Naive thymus-derived CD4-positive, alpha-beta T cell (primary cell): Measurements from ENCODE around the gene RNF114. TPM values are rescaled to one million over a fixed set of nuclear protein-coding genes. Genes with fewer than 3 reads are reported as not detected.

Source experiments
- ATAC-seq: fragments of 150-1000 bp; cut with Tn5 transposase; 2 replicates; pipeline ENCODE4 v1.10.0; 2021; ENCODE audit warnings: mild to moderate bottlenecking, moderate library complexity
- CTCF ChIA-PET: fragments of 350-600 bp; sonication (Branson Sonifier 250); formaldehyde crosslinking; loops from one replicate; lab custom pipeline; 2021; ENCODE audit warnings: antibody characterized with exemption; lab: Charles Lee
- POLR2A ChIA-PET: fragments of 350-600 bp; sonication (Branson Sonifier 250); formaldehyde crosslinking; loops from one replicate; lab custom pipeline; 2021; ENCODE audit warnings: antibody characterized with exemption, inconsistent platforms; lab: Charles Lee
- DNase-seq, 9 donors: peaks; one replicate each; pipeline versions ENCODE4 v3.0.0 to v3.0.0-alpha.2; 2020 to 2022; ENCODE audit warnings: mixed read lengths in 1 of 9
- H3K27ac ChIP-seq: one replicate; pipeline ENCODE4 v1.7.0; 2013; ENCODE audit warnings: mild to moderate bottlenecking, low read depth, low read length, moderate library complexity
- H3K27me3 ChIP-seq, 2 donors: one replicate each; pipeline ENCODE4 v1.7.0; 2013; ENCODE audit warnings: low read length in 2 of 2, mild to moderate bottlenecking in 2 of 2, moderate library complexity in 2 of 2; ENCODE audit not compliant: control insufficient read depth in 2 of 2, insufficient read depth in 2 of 2
- H3K36me3 ChIP-seq, 3 experiments: 1 replicate in 2 of 3; 2 replicates in 1 of 3; pipeline ENCODE4 v1.7.0; 2013; ENCODE audit warnings: low read length in 3 of 3, mild to moderate bottlenecking in 3 of 3, moderate library complexity in 1 of 3; ENCODE audit not compliant: insufficient read depth in 3 of 3, control insufficient read depth in 2 of 3
- H3K4me1 ChIP-seq, 2 donors: one replicate each; pipeline ENCODE4 v1.7.0; 2013; ENCODE audit warnings: low read length in 2 of 2, mild to moderate bottlenecking in 2 of 2, moderate library complexity in 1 of 2; ENCODE audit not compliant: control insufficient read depth in 2 of 2, insufficient read depth in 2 of 2
- H3K4me3 ChIP-seq: 2 replicates; pipeline ENCODE4 v1.7.0; 2013; ENCODE audit warnings: mild to moderate bottlenecking, low read length
- H3K9me3 ChIP-seq, 3 experiments: 1 replicate in 2 of 3; 2 replicates in 1 of 3; pipeline ENCODE4 v1.7.0; 2013; ENCODE audit warnings: low read length in 3 of 3; ENCODE audit not compliant: control insufficient read depth in 2 of 3
- H3K27ac Mint-ChIP-seq, 9 donors: one replicate each; pipeline ENCODE4 v1.8.0; 2020 to 2022; ENCODE audit warnings: mixed read lengths in 9 of 9, mild to moderate bottlenecking in 8 of 9, moderate library complexity in 5 of 9, inconsistent platforms in 2 of 9
- H3K27me3 Mint-ChIP-seq, 5 donors: one replicate each; pipeline ENCODE4 v1.8.0; 2021 to 2022; ENCODE audit warnings: mixed read lengths in 5 of 5, mild to moderate bottlenecking in 1 of 5
- H3K36me3 Mint-ChIP-seq, 5 donors: one replicate each; pipeline ENCODE4 v1.8.0; 2020 to 2022; ENCODE audit warnings: mixed read lengths in 5 of 5, mild to moderate bottlenecking in 3 of 5, inconsistent platforms in 1 of 5
- H3K4me1 Mint-ChIP-seq, 7 donors: one replicate each; pipeline ENCODE4 v1.8.0; 2020 to 2022; ENCODE audit warnings: mixed read lengths in 7 of 7, mild to moderate bottlenecking in 3 of 7, inconsistent platforms in 1 of 7
- H3K4me3 Mint-ChIP-seq, 10 donors: one replicate each; pipeline ENCODE4 v1.8.0; 2020 to 2022; ENCODE audit warnings: mild to moderate bottlenecking in 10 of 10, mixed read lengths in 10 of 10, moderate library complexity in 6 of 10, inconsistent platforms in 2 of 10
- H3K9me3 Mint-ChIP-seq, 11 donors: one replicate each; pipeline ENCODE4 v1.8.0; 2020 to 2022; ENCODE audit warnings: mixed read lengths in 11 of 11, mild to moderate bottlenecking in 4 of 11, inconsistent platforms in 1 of 11, moderate library complexity in 1 of 11
- intact Hi-C, 2 donors: fragments of 100-400 bp; cut with micrococcal nuclease; formaldehyde crosslinking; loops; one replicate each; pipeline ENCODE4 v1.15.1; 2023
- polyA plus RNA-seq, 2 donors: library from polyadenylated mRNA; unstranded; fragments of 300-500 nt; fragmentation: Illumina TruSeq; gene quantifications; one replicate each; pipeline ENCODE4 v1.2.3, GENCODE V29; 2021
- total RNA-seq, 6 experiments: library from RNA in 5 of 6; stranded (reverse) in 5 of 6; gene quantifications; 1 replicate in 5 of 6; 2 replicates in 1 of 6; pipeline ENCODE4 v1.2.3 and lab custom pipeline; 2021 to 2026

The RNF114 gene
- total and polyA plus RNA-seq, 7 experiments from 2014 or later = 67.1 to 143 (median 106) TPM

GRCh38 chr20:49909499-49910339 is 26.5 kb upstream of the RNF114 start:
- Histone ChIP-seq H3K36me3 (peaks cover 0 to 55% (median 4%) of the 10 kb centered on the region in 3 experiments), H3K4me1 (peaks cover 5 to 14% of the 10 kb centered on the region in 2 donors), H3K27me3 (no peaks in the 10 kb centered on the region), H3K27ac (no peak overlapping the region), H3K4me3 (no peak overlapping the region), H3K9me3 (no peaks in the 10 kb centered on the region)
- Mint-ChIP-seq H3K4me3 (peak overlapping the region in 1 of 10 donors; percentile 16), H3K27ac (peak overlapping the region in 2 of 9 donors; percentile 20 to 43), H3K9me3 (no peaks in the 10 kb centered on the region), H3K36me3 (peaks cover 6 to 28% (median 8%) of the 10 kb centered on the region in 5 donors), H3K4me1 (peaks cover 17 to 42% (median 24%) of the 10 kb centered on the region in 7 donors), H3K27me3 (no peaks in the 10 kb centered on the region)
- DNase-seq = no peak
- ChIA-PET POLR2A (no interaction called here), CTCF (no interaction called here)
- intact Hi-C loops = no loop called here
- ATAC-seq = no peak

- ChIA-PET POLR2A (no interaction called here), CTCF (no interaction called here)
- Mint-ChIP-seq H3K9me3 (no peaks in the 10 kb centered on the region), H3K4me1 (peaks cover 19 to 44% (median 26%) of the 10 kb centered on the region in 7 donors), H3K27me3 (no peaks in the 10 kb centered on the region), H3K27ac (peak overlapping the region in 2 of 9 donors; percentile 36 to 43), H3K4me3 (no peak overlapping the region), H3K36me3 (peaks cover 5 to 26% (median 5%) of the 10 kb centered on the region in 5 donors)
- DNase-seq = no peak
- Histone ChIP-seq H3K36me3 (peaks cover 0 to 55% (median 4%) of the 10 kb centered on the region in 3 experiments), H3K4me1 (peaks cover 6 to 16% of the 10 kb centered on the region in 2 donors), H3K9me3 (no peaks in the 10 kb centered on the region), H3K27ac (no peak overlapping the region), H3K4me3 (no peak overlapping the region), H3K27me3 (no peaks in the 10 kb centered on the region)
- intact Hi-C loops = no loop called here
- ATAC-seq = no peak
These were observed 25.9 kb upstream of the RNF114 start for GRCh38 chr20:49910340-49910706.

GRCh38 chr20:49913399-49914047 is 22.7 kb upstream of the RNF114 start:
- Mint-ChIP-seq H3K27ac (peak overlapping the region in 7 of 9 donors; percentile 80 to 100 (median 99)), H3K27me3 (no peaks in the 10 kb centered on the region), H3K4me3 (peak overlapping the region; percentile 62 to 98 (median 97)), H3K36me3 (peaks cover 0 to 3% (median 0%) of the 10 kb centered on the region in 5 donors), H3K4me1 (peaks cover 27 to 53% (median 36%) of the 10 kb centered on the region in 7 donors), H3K9me3 (no peaks in the 10 kb centered on the region)
- peaks cover 0 to 29% (median 4%) of the 10 kb centered on the region in 3 experiments for H3K36me3 ChIP-seq
- H3K27me3 ChIP-seq = no peaks in the 10 kb centered on the region
- DNase-seq (no peak), ATAC-seq (no peak)
- intact Hi-C loops = loop anchor here in 1 of 2 donors (2.0 kb wide), 1 partner anchor 15 kb away; no protein-coding TSS in a partner anchor
- peaks cover 11 to 16% of the 10 kb centered on the region in 2 donors for H3K4me1 ChIP-seq
- no peaks in the 10 kb centered on the region for H3K9me3 ChIP-seq
- CTCF ChIA-PET = interaction anchor here (0.7 to 1.2 kb wide), 2 partner anchors 14 to 499 kb away, joined by 3 to 5 read pairs; no protein-coding TSS in a partner anchor
- H3K4me3 ChIP-seq = no peak overlapping the region
- POLR2A ChIA-PET = interaction anchor here (0.6 to 5.5 kb wide), 3 partner anchors 9 to 633 kb away, joined by 3 to 44 read pairs (median 12); partner anchors contain the start of gene RNF114
- H3K27ac ChIP-seq = no peak overlapping the region

- H3K27ac Mint-ChIP-seq = peak overlapping the region; percentile 93 to 100 (median 99)
- Histone ChIP-seq H3K36me3 (peaks cover 0 to 20% (median 3%) of the 10 kb centered on the region in 3 experiments), H3K4me1 (peaks cover 11 to 16% of the 10 kb centered on the region in 2 donors), H3K27me3 (no peaks in the 10 kb centered on the region), H3K27ac (peak overlapping the region; percentile 100), H3K9me3 (no peaks in the 10 kb centered on the region), H3K4me3 (peak overlapping the region; percentile 93)
- POLR2A ChIA-PET = interaction anchor here (1.1 to 5.5 kb wide), 3 partner anchors 8 to 235 kb away, joined by 3 to 44 read pairs (median 4); partner anchors contain the start of gene RNF114
- peak overlapping the region; percentile 96 to 99 (median 97) for H3K4me3 Mint-ChIP-seq
- H3K27me3 Mint-ChIP-seq = no peaks in the 10 kb centered on the region
- H3K4me1 Mint-ChIP-seq = peaks cover 25 to 53% (median 36%) of the 10 kb centered on the region in 7 donors
- ATAC-seq (no peak), DNase-seq (peak in 2 of 9 donors; percentile 17 to 43)
- CTCF ChIA-PET = interaction anchor here (1.2 kb wide), 1 partner anchor 13 kb away, joined by 5 read pairs; no protein-coding TSS in a partner anchor
- intact Hi-C loops = loop anchor here (1.0 to 5.0 kb wide), 9 partner anchors 14 to 867 kb away; partner anchors contain the start of genes RNF114 (in 2 of the 2), CSE1L (in 1 of the 2), PTPN1 (in 1 of the 2) and SLC9A8 (in 1 of the 2)
- peaks cover 0 to 2% (median 0%) of the 10 kb centered on the region in 5 donors for H3K36me3 Mint-ChIP-seq
- H3K9me3 Mint-ChIP-seq = no peaks in the 10 kb centered on the region
These were observed 21.7 kb upstream of the RNF114 start for GRCh38 chr20:49914310-49915117.

- ATAC-seq (peak; percentile 69), DNase-seq (no peak)
- H3K27me3 ChIP-seq = no peaks in the 10 kb centered on the region
- H3K27ac Mint-ChIP-seq = peak overlapping the region; percentile 97 to 100 (median 99)
- H3K4me1 ChIP-seq = peaks cover 11 to 16% of the 10 kb centered on the region in 2 donors
- peaks cover 0 to 15% (median 0%) of the 10 kb centered on the region in 3 experiments for H3K36me3 ChIP-seq
- peaks cover 25 to 53% (median 36%) of the 10 kb centered on the region in 7 donors for H3K4me1 Mint-ChIP-seq
- intact Hi-C loops = loop anchor here (1.0 to 5.0 kb wide), 9 partner anchors 13 to 868 kb away; partner anchors contain the start of genes RNF114 (in 2 of the 2), CSE1L (in 1 of the 2), PTPN1 (in 1 of the 2) and SLC9A8 (in 1 of the 2)
- ChIA-PET POLR2A (interaction anchor here (1.1 to 5.5 kb wide), 3 partner anchors 9 to 236 kb away, joined by 3 to 44 read pairs (median 4); partner anchors contain the start of gene RNF114), CTCF (no interaction called here)
- peak overlapping the region; percentile 100 for H3K27ac ChIP-seq
- H3K36me3 Mint-ChIP-seq = no peaks in the 10 kb centered on the region
- H3K9me3 ChIP-seq = no peaks in the 10 kb centered on the region
- H3K9me3 Mint-ChIP-seq = no peaks in the 10 kb centered on the region
- no peaks in the 10 kb centered on the region for H3K27me3 Mint-ChIP-seq
- peak overlapping the region; percentile 93 for H3K4me3 ChIP-seq
- H3K4me3 Mint-ChIP-seq = peak overlapping the region; percentile 96 to 99 (median 97)
These were observed 21.1 kb upstream of the RNF114 start for GRCh38 chr20:49915118-49915379.
